Neuronal stem cell (in vitro differentiated cells): Measurements from ENCODE around the gene ARFGAP3.

Experiments
- DNase-seq: peaks from one replicate; pipeline ENCODE4 v3.0.0-alpha.2; 2013; ENCODE audit warnings: low spot score
- H2AFZ ChIP-seq: one replicate; pipeline ENCODE4 v1.6.1; 2013; ENCODE audit warnings: mild to moderate bottlenecking, low read length, inconsistent platforms
- H2AK5ac ChIP-seq: 2 replicates; pipeline ENCODE4 v1.6.1; 2013; ENCODE audit warnings: low read depth, mild to moderate bottlenecking, inconsistent platforms, low read length, moderate library complexity, mixed read lengths
- H2BK120ac ChIP-seq: 2 replicates; pipeline ENCODE4 v1.6.1; 2013; ENCODE audit warnings: low read depth, mild to moderate bottlenecking, inconsistent platforms, low read length, moderate library complexity, mixed read lengths
- H2BK12ac ChIP-seq: one replicate; pipeline ENCODE4 v1.6.1; 2013; ENCODE audit warnings: low read length, inconsistent platforms
- H2BK15ac ChIP-seq: 2 replicates; pipeline ENCODE4 v1.6.1; 2013; ENCODE audit warnings: mild to moderate bottlenecking, low read length, inconsistent platforms, mixed read lengths
- H2BK5ac ChIP-seq: one replicate; pipeline ENCODE4 v1.6.1; 2013; ENCODE audit warnings: inconsistent platforms, mild to moderate bottlenecking, low read length, moderate library complexity
- H3K14ac ChIP-seq: one replicate; pipeline ENCODE4 v1.6.1; 2013; ENCODE audit warnings: low read length, inconsistent platforms
- H3K18ac ChIP-seq: 2 replicates; pipeline ENCODE4 v1.6.1; 2013; ENCODE audit warnings: low read length, inconsistent platforms
- H3K23ac ChIP-seq: 2 replicates; pipeline ENCODE4 v1.6.1; 2013; ENCODE audit warnings: low read depth, mild to moderate bottlenecking, mixed read lengths, low read length, inconsistent platforms; ENCODE audit not compliant: poor library complexity
- H3K27ac ChIP-seq: replicated peaks from 3 replicates; pipeline ENCODE4 v1.5.1; 2013; ENCODE audit warnings: low read length, inconsistent platforms
- H3K27me3 ChIP-seq, 3 experiments: 2 replicates each; pipeline ENCODE4 v1.6.1; 2013; ENCODE audit warnings: low read length in 3 of 3, mild to moderate bottlenecking in 2 of 3, inconsistent platforms in 1 of 3, low read depth in 1 of 3, mixed read lengths in 1 of 3, moderate library complexity in 1 of 3; ENCODE audit not compliant: control insufficient read depth in 3 of 3, insufficient read depth in 3 of 3
- H3K36me3 ChIP-seq, 2 donors: replicated peaks in 1 of 2; 2 replicates each; pipeline ENCODE4 v1.6.1; 2013; ENCODE audit warnings: low read length in 2 of 2; ENCODE audit not compliant: control insufficient read depth in 2 of 2, insufficient read depth in 2 of 2
- H3K4ac ChIP-seq: 2 replicates; pipeline ENCODE4 v1.6.1; 2013; ENCODE audit warnings: inconsistent platforms, mild to moderate bottlenecking, low read length, moderate library complexity
- H3K4me1 ChIP-seq, 2 donors: 1 replicate in 1 of 2; 2 replicates in 1 of 2; pipeline ENCODE4 v1.6.1; 2013; ENCODE audit warnings: low read length in 2 of 2, low read depth in 1 of 2; ENCODE audit not compliant: control insufficient read depth in 2 of 2, insufficient read depth in 1 of 2
- H3K4me2 ChIP-seq: one replicate; pipeline ENCODE4 v1.6.1; 2013; ENCODE audit warnings: mild to moderate bottlenecking, low read length, inconsistent platforms; ENCODE audit not compliant: insufficient read depth, poor library complexity, severe bottlenecking
- H3K4me3 ChIP-seq, 2 donors: 2 replicates each; pipeline ENCODE4 v1.5.1; 2013; ENCODE audit warnings: low read length in 2 of 2, mild to moderate bottlenecking in 2 of 2, inconsistent platforms in 1 of 2, moderate library complexity in 1 of 2
- H3K79me1 ChIP-seq: one replicate; pipeline ENCODE4 v1.6.1; 2013; ENCODE audit warnings: low read depth, mild to moderate bottlenecking, inconsistent platforms, low read length, moderate library complexity
- H3K9ac ChIP-seq: one replicate; pipeline ENCODE4 v1.6.1; 2013; ENCODE audit warnings: mild to moderate bottlenecking, low read depth, low read length, inconsistent platforms; ENCODE audit not compliant: poor library complexity
- H3K9me3 ChIP-seq, 2 donors: replicated peaks in 1 of 2; 2 replicates each; pipeline versions ENCODE3 to v1.6.1; 2013; ENCODE audit warnings: low read length in 2 of 2, mild to moderate bottlenecking in 2 of 2, inconsistent platforms in 1 of 2, low read depth in 1 of 2, mixed read lengths in 1 of 2, moderate library complexity in 1 of 2; ENCODE audit not compliant: control insufficient read depth in 2 of 2, insufficient read depth in 1 of 2
- H4K8ac ChIP-seq: one replicate; pipeline ENCODE4 v1.6.1; 2013; ENCODE audit warnings: low read depth, mild to moderate bottlenecking, inconsistent platforms, low read length, moderate library complexity
- H4K91ac ChIP-seq: one replicate; pipeline ENCODE4 v1.6.1; 2013; ENCODE audit warnings: low read length, low read depth, mild to moderate bottlenecking, inconsistent platforms; ENCODE audit not compliant: poor library complexity
- WGBS, 2 donors: extraction: QIAGEN DNeasy Blood & Tissue Kit; methylation state at CpG; one replicate each; pipeline ENCODE4 v1.1.7; 2013; ENCODE audit warnings: missing lambda C conversion rate in 2 of 2, mixed read lengths in 1 of 2; ENCODE audit not compliant: insufficient read length in 2 of 2, insufficient replicate concordance in 1 of 2; ENCODE audit errors: extremely low coverage in 2 of 2; 5-methylcytosine and 5-hydroxymethylcytosine counted together

ARFGAP3 gene

GRCh38 chr22:42830161-42830560 lies 26.9 kb downstream of the ARFGAP3 start:
- Histone ChIP-seq H3K27ac (no peak overlapping the region), H3K4me3 (no peak overlapping the region), H2AFZ (no peak overlapping the region), H3K9ac (no peak overlapping the region), H3K9me3 (no peaks in the 10 kb centered on the region), H3K79me1 (no peaks in the 10 kb centered on the region), H3K4me1 (no peaks in the 10 kb centered on the region), H2BK5ac (no peak overlapping the region), H3K4me2 (no peak overlapping the region), H3K36me3 (peaks cover 10 to 84% of the 10 kb centered on the region in 2 donors), H3K27me3 (no peaks in the 10 kb centered on the region), H4K91ac (no peak overlapping the region), H3K14ac (no peak overlapping the region), H3K4ac (no peak overlapping the region), H2BK15ac (no peak overlapping the region), H4K8ac (no peak overlapping the region), H3K23ac (no peak overlapping the region), H3K18ac (no peak overlapping the region), H2AK5ac (no peak overlapping the region), H2BK12ac (no peak overlapping the region), H2BK120ac (no peak overlapping the region)
- WGBS, 2 donors, result no CpG with 5 or more reads among the region's 5 CpGs
- DNase-seq, result no peak

- Histone ChIP-seq H3K23ac (no peak overlapping the region), H3K9me3 (no peaks in the 10 kb centered on the region), H2BK5ac (no peak overlapping the region), H4K91ac (no peak overlapping the region), H3K9ac (no peak overlapping the region), H2BK12ac (no peak overlapping the region), H3K14ac (no peak overlapping the region), H3K4ac (no peak overlapping the region), H3K36me3 (peaks cover 14 to 84% of the 10 kb centered on the region in 2 donors), H3K27me3 (no peaks in the 10 kb centered on the region), H3K4me2 (no peak overlapping the region), H2BK120ac (no peak overlapping the region), H2AK5ac (no peak overlapping the region), H3K18ac (no peak overlapping the region), H3K79me1 (no peaks in the 10 kb centered on the region), H2AFZ (no peak overlapping the region), H4K8ac (no peak overlapping the region), H3K4me3 (no peak overlapping the region), H3K4me1 (no peaks in the 10 kb centered on the region), H3K27ac (no peak overlapping the region), H2BK15ac (no peak overlapping the region)
- no peak for DNase-seq
- WGBS, 2 donors, result no CpG with 5 or more reads among the region's 3 CpGs
These were observed 27.8 kb downstream of the ARFGAP3 start for GRCh38 chr22:42829302-42829701.

- Histone ChIP-seq H3K9ac (no peak overlapping the region), H3K23ac (no peak overlapping the region), H4K8ac (no peak overlapping the region), H2BK15ac (no peak overlapping the region), H3K36me3 (peaks cover 20 to 85% of the 10 kb centered on the region in 2 donors), H3K79me1 (no peaks in the 10 kb centered on the region), H3K14ac (no peak overlapping the region), H3K18ac (no peak overlapping the region), H3K4me1 (no peaks in the 10 kb centered on the region), H2AK5ac (no peak overlapping the region), H2BK120ac (no peak overlapping the region), H3K4me2 (no peak overlapping the region), H4K91ac (no peak overlapping the region), H3K4me3 (no peak overlapping the region), H2AFZ (no peak overlapping the region), H2BK5ac (no peak overlapping the region), H2BK12ac (no peak overlapping the region), H3K4ac (no peak overlapping the region), H3K27me3 (peaks cover 0 to 2% (median 0%) of the 10 kb centered on the region in 3 experiments), H3K9me3 (peaks cover 6 to 14% of the 10 kb centered on the region in 2 donors), H3K27ac (no peak overlapping the region)
- no CpG with 5 or more reads among the region's 3 CpGs for WGBS, 2 donors
- no peak for DNase-seq
These were observed 31.3 kb downstream of the ARFGAP3 start for GRCh38 chr22:42825796-42826195.

- Histone ChIP-seq H3K18ac (no peak overlapping the region), H2AFZ (no peak overlapping the region), H3K4ac (no peak overlapping the region), H3K4me2 (no peak overlapping the region), H4K91ac (no peak overlapping the region), H2BK5ac (no peak overlapping the region), H2BK120ac (no peak overlapping the region), H2BK15ac (no peak overlapping the region), H3K27ac (no peak overlapping the region), H3K4me3 (no peak overlapping the region), H3K4me1 (no peaks in the 10 kb centered on the region), H3K14ac (no peak overlapping the region), H3K23ac (no peak overlapping the region), H3K36me3 (peaks cover 16 to 59% of the 10 kb centered on the region in 2 donors), H3K79me1 (no peaks in the 10 kb centered on the region), H3K9ac (no peak overlapping the region), H2AK5ac (no peak overlapping the region), H2BK12ac (no peak overlapping the region), H4K8ac (no peak overlapping the region), H3K9me3 (peaks cover 6 to 14% of the 10 kb centered on the region in 2 donors), H3K27me3 (peaks cover 0 to 2% (median 0%) of the 10 kb centered on the region in 3 experiments)
- DNase-seq, result no peak
- WGBS, 2 donors, result no CpG with 5 or more reads among the region's 3 CpGs
These were observed 35.7 kb downstream of the ARFGAP3 start for GRCh38 chr22:42821386-42821785.
